ENCODE results near the gene WNT8B. TPM values are rescaled to one million over a fixed set of nuclear protein-coding genes. Genes with fewer than 3 reads are reported as not detected.

The WNT8B gene, protein sequence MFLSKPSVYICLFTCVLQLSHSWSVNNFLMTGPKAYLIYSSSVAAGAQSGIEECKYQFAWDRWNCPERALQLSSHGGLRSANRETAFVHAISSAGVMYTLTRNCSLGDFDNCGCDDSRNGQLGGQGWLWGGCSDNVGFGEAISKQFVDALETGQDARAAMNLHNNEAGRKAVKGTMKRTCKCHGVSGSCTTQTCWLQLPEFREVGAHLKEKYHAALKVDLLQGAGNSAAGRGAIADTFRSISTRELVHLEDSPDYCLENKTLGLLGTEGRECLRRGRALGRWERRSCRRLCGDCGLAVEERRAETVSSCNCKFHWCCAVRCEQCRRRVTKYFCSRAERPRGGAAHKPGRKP
- total RNA-seq (2014; rRNA removed; shearing (Covaris generic)) = not detected in 2 replicates
- total RNA-seq (2022) = not detected in 2 replicates
- not detected for Bru-seq, nascent RNA
- not detected for BruChase-seq, experiment 1, labeled RNA remaining after a 6-hour chase
- BruChase-seq, experiment 2, labeled RNA remaining after a 2-hour chase = not detected
- long read RNA-seq = 0 reads

DNA sequence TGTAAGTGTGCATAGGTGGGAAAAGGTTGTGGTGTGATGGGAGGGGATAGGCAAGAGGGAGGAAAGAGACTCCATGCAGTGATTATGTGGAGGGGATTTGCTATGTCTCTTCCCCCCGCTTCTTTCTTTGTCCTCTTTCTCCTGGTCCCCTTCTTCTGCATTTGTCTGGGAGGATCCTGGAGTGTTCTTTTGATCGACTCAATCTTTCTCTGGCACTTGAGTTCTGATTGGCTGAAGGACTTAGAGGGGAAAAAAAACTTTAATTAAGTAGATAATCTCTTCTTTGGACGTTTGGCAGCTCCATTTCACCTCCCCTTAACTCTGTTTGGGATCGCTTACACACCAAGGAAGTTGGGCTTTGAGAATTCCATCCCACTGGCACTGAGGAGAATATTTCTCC lies at the start of gene WNT8B:
WNT8B (plus strand) TSS at position 301 of the 400 bp plus-strand sequence. CDS start 160 bp downstream, outside the sequence.
- intact Hi-C loops (cut with micrococcal nuclease; ENCODE audit: unreplicated experiment) = no loop called here
- TF ChIP-seq, protein P1, sequence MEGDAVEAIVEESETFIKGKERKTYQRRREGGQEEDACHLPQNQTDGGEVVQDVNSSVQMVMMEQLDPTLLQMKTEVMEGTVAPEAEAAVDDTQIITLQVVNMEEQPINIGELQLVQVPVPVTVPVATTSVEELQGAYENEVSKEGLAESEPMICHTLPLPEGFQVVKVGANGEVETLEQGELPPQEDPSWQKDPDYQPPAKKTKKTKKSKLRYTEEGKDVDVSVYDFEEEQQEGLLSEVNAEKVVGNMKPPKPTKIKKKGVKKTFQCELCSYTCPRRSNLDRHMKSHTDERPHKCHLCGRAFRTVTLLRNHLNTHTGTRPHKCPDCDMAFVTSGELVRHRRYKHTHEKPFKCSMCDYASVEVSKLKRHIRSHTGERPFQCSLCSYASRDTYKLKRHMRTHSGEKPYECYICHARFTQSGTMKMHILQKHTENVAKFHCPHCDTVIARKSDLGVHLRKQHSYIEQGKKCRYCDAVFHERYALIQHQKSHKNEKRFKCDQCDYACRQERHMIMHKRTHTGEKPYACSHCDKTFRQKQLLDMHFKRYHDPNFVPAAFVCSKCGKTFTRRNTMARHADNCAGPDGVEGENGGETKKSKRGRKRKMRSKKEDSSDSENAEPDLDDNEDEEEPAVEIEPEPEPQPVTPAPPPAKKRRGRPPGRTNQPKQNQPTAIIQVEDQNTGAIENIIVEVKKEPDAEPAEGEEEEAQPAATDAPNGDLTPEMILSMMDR (conservative IDR thresholded peaks at IDR 0.05; ENCODE audit: low read length) = no peak
- TF ChIP-seq EZH2phosphoT487 (IDR thresholded peaks at IDR 0.05; ENCODE audit: borderline replicate concordance, low read depth, low read length) = no peak

DNA sequence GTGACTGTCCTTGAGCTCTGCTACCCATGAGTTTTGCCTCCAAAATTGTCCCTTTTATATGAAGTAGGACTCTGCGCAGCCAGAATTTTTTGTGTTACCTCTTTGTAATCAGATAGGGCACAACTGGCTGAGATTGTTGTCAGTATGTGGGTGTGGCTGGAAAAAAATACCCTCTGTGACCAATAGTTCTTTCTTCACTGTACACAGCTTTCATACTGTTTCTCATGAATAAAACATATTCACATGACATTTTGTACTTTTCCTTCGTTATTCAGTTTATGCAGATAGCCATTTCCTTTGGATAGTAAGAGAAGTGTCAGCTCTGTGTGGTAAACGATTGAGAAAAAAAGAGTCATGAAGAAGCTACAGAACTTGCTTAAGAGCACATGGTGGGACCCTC lies 49.6 kb upstream of the WNT8B start:
- no peaks in the 10 kb centered on the region for H3K9me3 ChIP-seq (ENCODE audit: low read length)
- no peak overlapping the region for H3K27ac ChIP-seq (ENCODE audit: low read depth, low read length, poor library complexity, severe bottlenecking)
- H3K4me1 ChIP-seq (ENCODE audit: insufficient read depth, low read length, poor library complexity, severe bottlenecking) = no peaks in the 10 kb centered on the region
- H3K4me3 ChIP-seq (ENCODE audit: low read depth, low read length, poor library complexity, severe bottlenecking) = no peak overlapping the region
- no peak for DNase-seq (ENCODE audit: low spot score)
- intact Hi-C loops (cut with micrococcal nuclease; ENCODE audit: unreplicated experiment) = no loop called here
- ChIA-PET CTCF (ENCODE audit: unreplicated experiment) (no interaction called here), POLR2A (interaction anchor here (0.5 kb wide), 1 partner anchor 314 kb away, joined by 3 read pairs; no protein-coding TSS in a partner anchor)
- H3K9me2 ChIP-seq (ENCODE audit: insufficient read depth, low read length) = no peaks in the 10 kb centered on the region
- H3K4me2 ChIP-seq (ENCODE audit: low read length) = no peak overlapping the region
- no peak overlapping the region for H2AFZ ChIP-seq (ENCODE audit: low read length)
- no peak for TF ChIP-seq EZH2phosphoT487 (IDR thresholded peaks at IDR 0.05; ENCODE audit: borderline replicate concordance, low read depth, low read length)
- TF ChIP-seq, protein P1 (conservative IDR thresholded peaks at IDR 0.05; ENCODE audit: low read length) = no peak
- no peaks in the 10 kb centered on the region for H3K36me3 ChIP-seq (ENCODE audit: insufficient read depth, low read length)
- BruUV-seq (replicated peaks) = no TSS peak
- H4K20me1 ChIP-seq (ENCODE audit: insufficient read depth, low read length) = no peaks in the 10 kb centered on the region
- H3K79me2 ChIP-seq (ENCODE audit: insufficient read depth, low read depth, low read length) = no peaks in the 10 kb centered on the region

More for the DNA sequence above, at the start of gene WNT8B:
- Histone ChIP-seq H3K9me3 (ENCODE audit: low read length) (no peaks in the 10 kb centered on the region), H3K9me2 (ENCODE audit: insufficient read depth, low read length) (no peaks in the 10 kb centered on the region), H3K4me1 (ENCODE audit: insufficient read depth, low read length, poor library complexity, severe bottlenecking) (no peaks in the 10 kb centered on the region), H2AFZ (ENCODE audit: low read length) (no peak within 1 kb of the TSS), H3K36me3 (ENCODE audit: insufficient read depth, low read length) (no peaks in the 10 kb centered on the region), H3K4me3 (ENCODE audit: low read depth, low read length, poor library complexity, severe bottlenecking) (no peak within 1 kb of the TSS), H4K20me1 (ENCODE audit: insufficient read depth, low read length) (no peaks in the 10 kb centered on the region), H3K79me2 (ENCODE audit: insufficient read depth, low read depth, low read length) (no peaks in the 10 kb centered on the region), H3K27ac (ENCODE audit: low read depth, low read length, poor library complexity, severe bottlenecking) (no peak within 1 kb of the TSS), H3K4me2 (ENCODE audit: low read length) (no peak within 1 kb of the TSS)
- ChIA-PET CTCF (ENCODE audit: unreplicated experiment) (no interaction called here), POLR2A (no interaction called here)
- no TSS peak for BruUV-seq (replicated peaks)
- DNase-seq (ENCODE audit: low spot score) = no peak

DNA sequence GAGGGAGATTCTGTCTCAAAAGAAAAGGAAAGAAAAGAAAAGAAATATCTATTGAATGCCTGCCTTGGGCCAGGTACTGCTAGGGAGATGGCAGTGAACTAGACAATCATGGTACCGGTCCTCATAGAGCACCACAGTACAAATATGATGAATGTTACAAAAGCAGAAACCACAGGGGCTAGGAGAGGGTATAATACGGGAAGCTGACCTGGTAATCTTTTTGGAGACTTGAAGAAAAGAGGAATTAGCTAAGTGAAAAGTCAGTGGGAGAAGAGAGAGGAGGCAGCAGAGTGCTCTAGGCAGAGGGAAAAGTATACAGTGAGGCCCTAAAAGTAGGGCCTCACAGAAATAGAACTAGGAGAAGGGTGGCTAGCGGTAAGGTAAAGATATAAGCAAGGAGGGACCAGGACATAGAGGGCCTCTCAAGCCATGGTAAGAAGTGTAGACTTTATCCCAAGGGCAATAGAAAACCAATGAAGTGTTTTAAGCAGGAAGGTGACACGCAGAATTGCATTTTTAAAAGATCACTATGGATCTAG lies 42.8 kb upstream of the WNT8B start:
- Histone ChIP-seq H3K36me3 (ENCODE audit: insufficient read depth, low read length) (no peaks in the 10 kb centered on the region), H3K9me2 (ENCODE audit: insufficient read depth, low read length) (no peaks in the 10 kb centered on the region), H2AFZ (ENCODE audit: low read length) (no peak overlapping the region), H3K27ac (ENCODE audit: low read depth, low read length, poor library complexity, severe bottlenecking) (no peak overlapping the region), H3K4me3 (ENCODE audit: low read depth, low read length, poor library complexity, severe bottlenecking) (no peak overlapping the region), H3K4me1 (ENCODE audit: insufficient read depth, low read length, poor library complexity, severe bottlenecking) (no peaks in the 10 kb centered on the region), H3K79me2 (ENCODE audit: insufficient read depth, low read depth, low read length) (no peaks in the 10 kb centered on the region), H3K9me3 (ENCODE audit: low read length) (no peaks in the 10 kb centered on the region), H3K4me2 (ENCODE audit: low read length) (no peak overlapping the region), H4K20me1 (ENCODE audit: insufficient read depth, low read length) (no peaks in the 10 kb centered on the region)
- POLR2A ChIA-PET = no interaction called here
- CTCF ChIA-PET (ENCODE audit: unreplicated experiment) = no interaction called here
- no TSS peak for BruUV-seq (replicated peaks)
- intact Hi-C loops (cut with micrococcal nuclease; ENCODE audit: unreplicated experiment) = no loop called here
- DNase-seq (ENCODE audit: low spot score) = no peak
- TF ChIP-seq, protein P1 (conservative IDR thresholded peaks at IDR 0.05; ENCODE audit: low read length) = no peak
- no peak for TF ChIP-seq EZH2phosphoT487 (IDR thresholded peaks at IDR 0.05; ENCODE audit: borderline replicate concordance, low read depth, low read length)
